GM23248 (cell line): ENCODE data around the gene SLC7A4.

Experiments used
- EZH2 ChIP-seq: fragments of 200-600 bp; sonication (generic); IDR thresholded peaks from 2 replicates; pipeline ENCODE4 v1.6.1; 2018; ENCODE audit warnings: antibody characterized with exemption, mild to moderate bottlenecking; ENCODE audit not compliant: insufficient read depth, poor library complexity, severe bottlenecking
- EZH2phosphoT487 ChIP-seq: fragments of 200-600 bp; sonication (generic); IDR thresholded peaks from 2 replicates; pipeline ENCODE4 v1.6.1; 2018; ENCODE audit warnings: antibody characterized with exemption, moderate library complexity, mild to moderate bottlenecking, low read depth; ENCODE audit not compliant: insufficient read depth

GRCh38 chr22:21068681-21069276 lies 36.4 kb upstream of the SLC7A4 start:
- TF ChIP-seq EZH2 (no peak), EZH2phosphoT487 (no peak)
